ENCODE results near the gene SAMD9L.
"Not testable (repeated sequence)": the region's sequence is repeated elsewhere in the genome, so short reads cannot be mapped to it uniquely, and the experiment has no call there.

SAMD9L gene

GRCh38 chr7:93132216-93132615, 16.0 kb downstream of the SAMD9L start:
- Histone ChIP-seq H3K4me3 (ENCODE audit: insufficient read depth, low read length, poor library complexity, severe bottlenecking) (no peak overlapping the region), H3K9me2 (replicated peaks; ENCODE audit: insufficient read depth, low read length) (no peaks in the 10 kb centered on the region), H3K9ac (ENCODE audit: low read length) (no peak overlapping the region), H3K27me3 (ENCODE audit: low read length) (no peaks in the 10 kb centered on the region), H4K20me1 (ENCODE audit: low read depth, low read length) (no peaks in the 10 kb centered on the region), H3K79me2 (ENCODE audit: insufficient read depth, low read length) (no peaks in the 10 kb centered on the region), H3K4me2 (ENCODE audit: low read depth, low read length, poor library complexity, severe bottlenecking) (no peak overlapping the region), H2AFZ (ENCODE audit: low read depth, low read length, severe bottlenecking) (no peak overlapping the region), H3K36me3 (ENCODE audit: low read length) (no peaks in the 10 kb centered on the region), H3F3A (ENCODE audit: insufficient read depth) (no peaks in the 10 kb centered on the region), H3K9me3 (ENCODE audit: insufficient read depth, low read length) (peaks cover 6% of the 10 kb centered on the region; the same call in 1 of the 2 replicates), H3K27ac (ENCODE audit: low read depth, low read length) (no peak overlapping the region)
- TF ChIP-seq EZH2phosphoT487 (conservative IDR thresholded peaks at IDR 0.05; ENCODE audit: low read length) (no peak), CTCF (IDR thresholded peaks at IDR 0.05; ENCODE audit: insufficient read depth, low read length, poor library complexity, severe bottlenecking) (no peak)

- not testable (repeated sequence) for H4K20me1 ChIP-seq (ENCODE audit: low read depth, low read length); H3K27me3 ChIP-seq (ENCODE audit: low read length); H3K36me3 ChIP-seq (ENCODE audit: low read length); H3K27ac ChIP-seq (ENCODE audit: low read depth, low read length); H3F3A ChIP-seq (ENCODE audit: insufficient read depth); H3K79me2 ChIP-seq (ENCODE audit: insufficient read depth, low read length); H3K4me2 ChIP-seq (ENCODE audit: low read depth, low read length, poor library complexity, severe bottlenecking); H3K4me3 ChIP-seq (ENCODE audit: insufficient read depth, low read length, poor library complexity, severe bottlenecking); H3K9ac ChIP-seq (ENCODE audit: low read length); H2AFZ ChIP-seq (ENCODE audit: low read depth, low read length, severe bottlenecking); H3K9me2 ChIP-seq (replicated peaks; ENCODE audit: insufficient read depth, low read length)
- peaks cover 11% of the 10 kb centered on the region; the same call in 1 of the 2 replicates for H3K9me3 ChIP-seq (ENCODE audit: insufficient read depth, low read length)
Observed at GRCh38 chr7:93126954-93127353, 21.2 kb downstream of the SAMD9L start.

- H3K36me3 ChIP-seq (ENCODE audit: low read length); H3K4me3 ChIP-seq (ENCODE audit: insufficient read depth, low read length, poor library complexity, severe bottlenecking); H3K9ac ChIP-seq (ENCODE audit: low read length); H3K4me2 ChIP-seq (ENCODE audit: low read depth, low read length, poor library complexity, severe bottlenecking); H3K9me2 ChIP-seq (replicated peaks; ENCODE audit: insufficient read depth, low read length); H4K20me1 ChIP-seq (ENCODE audit: low read depth, low read length); H3K27ac ChIP-seq (ENCODE audit: low read depth, low read length); H3F3A ChIP-seq (ENCODE audit: insufficient read depth); H3K79me2 ChIP-seq (ENCODE audit: insufficient read depth, low read length); H3K27me3 ChIP-seq (ENCODE audit: low read length); H2AFZ ChIP-seq (ENCODE audit: low read depth, low read length, severe bottlenecking): not testable (repeated sequence)
- peaks cover 11% of the 10 kb centered on the region; the same call in 1 of the 2 replicates for H3K9me3 ChIP-seq (ENCODE audit: insufficient read depth, low read length)
Observed at GRCh38 chr7:93123532-93123931, 24.7 kb downstream of the SAMD9L start.

- Histone ChIP-seq H3K27me3 (ENCODE audit: low read length) (no peaks in the 10 kb centered on the region), H4K20me1 (ENCODE audit: low read depth, low read length) (no peaks in the 10 kb centered on the region), H3K9me3 (ENCODE audit: insufficient read depth, low read length) (no peaks in the 10 kb centered on the region), H3K27ac (ENCODE audit: low read depth, low read length) (no peak overlapping the region), H3K9ac (ENCODE audit: low read length) (no peak overlapping the region), H3K4me2 (ENCODE audit: low read depth, low read length, poor library complexity, severe bottlenecking) (no peak overlapping the region), H3K9me2 (replicated peaks; ENCODE audit: insufficient read depth, low read length) (no peaks in the 10 kb centered on the region), H3K36me3 (ENCODE audit: low read length) (no peaks in the 10 kb centered on the region), H3K79me2 (ENCODE audit: insufficient read depth, low read length) (no peaks in the 10 kb centered on the region; the same call in 1 of the 2 replicates), H2AFZ (ENCODE audit: low read depth, low read length, severe bottlenecking) (no peak overlapping the region), H3F3A (ENCODE audit: insufficient read depth) (no peaks in the 10 kb centered on the region), H3K4me3 (ENCODE audit: insufficient read depth, low read length, poor library complexity, severe bottlenecking) (no peak overlapping the region)
- no peak for TF ChIP-seq CTCF (IDR thresholded peaks at IDR 0.05; ENCODE audit: insufficient read depth, low read length, poor library complexity, severe bottlenecking)
- TF ChIP-seq EZH2phosphoT487 (conservative IDR thresholded peaks at IDR 0.05; ENCODE audit: low read length), result no peak
Observed at GRCh38 chr7:93120592-93121549, 27.3 kb downstream of the SAMD9L start.
